ENCODE data around the gene IL10RB.

The IL10RB gene

GRCh38 chr21:33312121-33312520 is 46.0 kb downstream of the IL10RB start:
- ChIA-PET POLR2A (ENCODE audit: low non-redundant PET) (no interaction called here), CTCF (interaction anchor here (0.6 kb wide), 1 partner anchor 21 kb away, joined by 3 read pairs; no protein-coding TSS in a partner anchor)
- DNase-seq (ENCODE audit: low spot score), result no peak
- H3K27ac ChIP-seq, result no peak overlapping the region
- TF ChIP-seq CTCF (conservative IDR thresholded peaks at IDR 0.05; ENCODE audit: low read depth), result no peak

- no peak for DNase-seq (ENCODE audit: low spot score)
- ChIA-PET CTCF (no interaction called here), POLR2A (ENCODE audit: low non-redundant PET) (no interaction called here)
- TF ChIP-seq CTCF (conservative IDR thresholded peaks at IDR 0.05; ENCODE audit: low read depth), result no peak
- H3K27ac ChIP-seq, result no peak overlapping the region
Measured at GRCh38 chr21:33313183-33313582, 47.0 kb downstream of the IL10RB start.

GRCh38 chr21:33313611-33314010 is 47.4 kb downstream of the IL10RB start:
- DNase-seq (ENCODE audit: low spot score), result no peak
- TF ChIP-seq CTCF (conservative IDR thresholded peaks at IDR 0.05; ENCODE audit: low read depth), result no peak
- H3K27ac ChIP-seq, result no peak overlapping the region
- POLR2A ChIA-PET (ENCODE audit: low non-redundant PET), result no interaction called here
- CTCF ChIA-PET, result no interaction called here

GRCh38 chr21:33314111-33314510 is 47.9 kb downstream of the IL10RB start:
- no peak for DNase-seq (ENCODE audit: low spot score)
- POLR2A ChIA-PET (ENCODE audit: low non-redundant PET), result no interaction called here
- CTCF ChIA-PET, result no interaction called here
- TF ChIP-seq CTCF (conservative IDR thresholded peaks at IDR 0.05; ENCODE audit: low read depth), result no peak
- H3K27ac ChIP-seq, result no peak overlapping the region

- DNase-seq (ENCODE audit: low spot score), result no peak
- ChIA-PET CTCF (interaction anchor here (0.7 to 1.5 kb wide), 2 partner anchors 45 to 119 kb away, joined by 3 read pairs; no protein-coding TSS in a partner anchor), POLR2A (ENCODE audit: low non-redundant PET) (no interaction called here)
- H3K27ac ChIP-seq, result no peak overlapping the region
- no peak for TF ChIP-seq CTCF (conservative IDR thresholded peaks at IDR 0.05; ENCODE audit: low read depth)
Measured at GRCh38 chr21:33315946-33316710, 50.0 kb downstream of the IL10RB start.

- ChIA-PET CTCF (interaction anchor here (1.5 kb wide), 1 partner anchor 44 kb away, joined by 3 read pairs; no protein-coding TSS in a partner anchor), POLR2A (ENCODE audit: low non-redundant PET) (no interaction called here)
- H3K27ac ChIP-seq, result no peak overlapping the region
- no peak for DNase-seq (ENCODE audit: low spot score)
- no peak for TF ChIP-seq CTCF (conservative IDR thresholded peaks at IDR 0.05; ENCODE audit: low read depth)
Measured at GRCh38 chr21:33317145-33317544, 51.0 kb downstream of the IL10RB start.

All from RWPE1 (cell line).